Activated B cell treated with CpG ODN at 0.5 μM for 24 hours (primary cell): ENCODE measurements around the gene KIF19. TPM values are rescaled to one million over a fixed set of nuclear protein-coding genes. Genes with fewer than 3 reads are reported as not detected.

Source experiments
- ATAC-seq: fragments of 200-7000 bp; cut with Tn5 transposase; one replicate; pipeline ENCODE4 v1.10.0; 2021; ENCODE audit warnings: low read depth, mild to moderate bottlenecking, moderate library complexity
- CTCF ChIA-PET: fragments of 350-600 bp; sonication (Branson Sonifier 250); formaldehyde crosslinking; loops from one replicate; lab custom pipeline; 2021; ENCODE audit warnings: antibody characterized with exemption; lab: Charles Lee
- POLR2A ChIA-PET: fragments of 350-600 bp; sonication (Branson Sonifier 250); formaldehyde crosslinking; loops from one replicate; lab custom pipeline; 2021; ENCODE audit warnings: antibody characterized with exemption; lab: Charles Lee
- DNase-seq: peaks from one replicate; pipeline ENCODE4 v3.0.0; 2022
- H3K27ac Mint-ChIP-seq: one replicate; pipeline ENCODE4 v1.8.0; 2020; ENCODE audit warnings: mixed read lengths
- H3K27me3 Mint-ChIP-seq: one replicate; pipeline ENCODE4 v1.8.0; 2021; ENCODE audit warnings: mixed read lengths
- H3K36me3 Mint-ChIP-seq: one replicate; pipeline ENCODE4 v1.8.0; 2021; ENCODE audit warnings: low read depth, mixed read lengths
- H3K4me1 Mint-ChIP-seq: one replicate; pipeline ENCODE4 v1.8.0; 2021; ENCODE audit warnings: mixed read lengths
- H3K4me3 Mint-ChIP-seq: one replicate; pipeline ENCODE4 v1.8.0; 2020; ENCODE audit warnings: mild to moderate bottlenecking, mixed read lengths
- H3K9me3 Mint-ChIP-seq: one replicate; pipeline ENCODE4 v1.8.0; 2020; ENCODE audit warnings: mixed read lengths
- CTCF ChIP-seq: fragments of 200-600 bp; IDR thresholded peaks from one replicate; pipeline ENCODE4 v1.8.0; 2022; ENCODE audit warnings: antibody characterized with exemption, mild to moderate bottlenecking
- intact Hi-C: fragments of 100-400 bp; cut with micrococcal nuclease; formaldehyde crosslinking; loops from one replicate; pipeline ENCODE4 v1.15.1; 2024
- total RNA-seq: library from RNA; stranded (reverse); gene quantifications from 2 replicates; pipeline ENCODE4 v1.2.3, GENCODE V29; 2022

KIF19 gene
- total RNA-seq, 1 donor from 2014 or later, result not detected

GRCh38 chr17:74304184-74304583 is 21.8 kb upstream of the KIF19 start:
- H3K4me3 Mint-ChIP-seq, result no peak overlapping the region
- TF ChIP-seq CTCF, result no peak
- DNase-seq (no peak), ATAC-seq (no peak)
- H3K27me3 Mint-ChIP-seq, result peaks cover 17% of the 10 kb centered on the region
- intact Hi-C loops, result no loop called here
- H3K4me1 Mint-ChIP-seq, result no peaks in the 10 kb centered on the region
- CTCF ChIA-PET, result interaction anchor here (0.7 kb wide), 1 partner anchor 10 kb away, joined by 3 read pairs; no protein-coding TSS in a partner anchor
- H3K27ac Mint-ChIP-seq, result no peak overlapping the region
- POLR2A ChIA-PET, result no interaction called here
- no peaks in the 10 kb centered on the region for H3K36me3 Mint-ChIP-seq
- H3K9me3 Mint-ChIP-seq, result no peaks in the 10 kb centered on the region

- H3K9me3 Mint-ChIP-seq, result no peaks in the 10 kb centered on the region
- intact Hi-C loops, result no loop called here
- H3K4me1 Mint-ChIP-seq, result no peaks in the 10 kb centered on the region
- no peak for TF ChIP-seq CTCF
- POLR2A ChIA-PET, result no interaction called here
- DNase-seq (no peak), ATAC-seq (no peak)
- no peak overlapping the region for H3K4me3 Mint-ChIP-seq
- CTCF ChIA-PET, result no interaction called here
- H3K27me3 Mint-ChIP-seq, result peaks cover 21% of the 10 kb centered on the region
- H3K36me3 Mint-ChIP-seq, result no peaks in the 10 kb centered on the region
- no peak overlapping the region for H3K27ac Mint-ChIP-seq
Measured at GRCh38 chr17:74305865-74306654, 20.0 kb upstream of the KIF19 start.

- Mint-ChIP-seq H3K4me3 (no peak overlapping the region), H3K9me3 (no peaks in the 10 kb centered on the region), H3K27ac (no peak overlapping the region), H3K36me3 (no peaks in the 10 kb centered on the region), H3K4me1 (no peaks in the 10 kb centered on the region), H3K27me3 (peaks cover 21% of the 10 kb centered on the region)
- TF ChIP-seq CTCF, result no peak
- DNase-seq (no peak), ATAC-seq (no peak)
- ChIA-PET POLR2A (no interaction called here), CTCF (no interaction called here)
- intact Hi-C loops, result no loop called here
Measured at GRCh38 chr17:74307984-74308773, 17.8 kb upstream of the KIF19 start.

- no peak for DNase-seq
- ChIA-PET POLR2A (no interaction called here), CTCF (no interaction called here)
- Mint-ChIP-seq H3K36me3 (no peaks in the 10 kb centered on the region), H3K4me3 (no peak overlapping the region), H3K4me1 (no peaks in the 10 kb centered on the region), H3K9me3 (no peaks in the 10 kb centered on the region), H3K27me3 (peaks cover 21% of the 10 kb centered on the region), H3K27ac (no peak overlapping the region)
- TF ChIP-seq CTCF, result no peak
- no peak for ATAC-seq
- intact Hi-C loops, result no loop called here
Measured at GRCh38 chr17:74309902-74310301, 16.1 kb upstream of the KIF19 start.

GRCh38 chr17:74314877-74315276 is 11.1 kb upstream of the KIF19 start:
- TF ChIP-seq CTCF, result no peak
- no peaks in the 10 kb centered on the region for H3K9me3 Mint-ChIP-seq
- DNase-seq (no peak), ATAC-seq (no peak)
- H3K4me1 Mint-ChIP-seq, result no peaks in the 10 kb centered on the region
- H3K4me3 Mint-ChIP-seq, result no peak overlapping the region
- intact Hi-C loops, result no loop called here
- peaks cover 7% of the 10 kb centered on the region for H3K27me3 Mint-ChIP-seq
- POLR2A ChIA-PET, result no interaction called here
- H3K36me3 Mint-ChIP-seq, result no peaks in the 10 kb centered on the region
- H3K27ac Mint-ChIP-seq, result no peak overlapping the region
- CTCF ChIA-PET, result interaction anchor here (1.0 kb wide), 1 partner anchor 11 kb away, joined by 3 read pairs; no protein-coding TSS in a partner anchor
